ENCODE data around the gene PLPP4. TPM values are rescaled to one million over a fixed set of nuclear protein-coding genes. Genes with fewer than 3 reads are reported as not detected.
A peak's percentile ranks its signal among the peaks of the same experiment; 100 is the strongest.

PLPP4 gene
- total and polyA plus RNA-seq, 2 experiments from 2014 or later, result 30.0 to 34.4 TPM

GRCh38 chr10:120586471-120586872, 129.4 kb downstream of the PLPP4 start:
- 50 to 56% methylated on average over 3 of the region's 3 CpGs for WGBS, 2 experiments (ENCODE audit: low coverage in 1 of 2, low lambda C conversion rate in 2 of 2, missing lambda C conversion rate in 2 of 2)
- Histone ChIP-seq H3K9me2 (ENCODE audit: insufficient read depth) (no peaks in the 10 kb centered on the region), H2AFZ (no peak overlapping the region), H3K4me3 (no peak overlapping the region), H3K27ac (no peak overlapping the region), H3K36me3 (ENCODE audit: low read depth) (no peaks in the 10 kb centered on the region), H3K79me2 (ENCODE audit: insufficient read depth) (no peaks in the 10 kb centered on the region), H3K9ac (no peak overlapping the region), H3K27me3 (replicated peaks; ENCODE audit: insufficient read depth) (no peaks in the 10 kb centered on the region), H3F3A (ENCODE audit: insufficient read depth) (no peaks in the 10 kb centered on the region), H4K20me1 (ENCODE audit: insufficient read depth) (no peaks in the 10 kb centered on the region), H3K4me1 (ENCODE audit: insufficient read depth) (0 out of 2 replicates have a peak, but pooled peaks cover 6% of the 10 kb centered on the region), H3K9me3 (ENCODE audit: low read depth) (no peaks in the 10 kb centered on the region), H3K4me2 (ENCODE audit: unreplicated experiment) (no peak overlapping the region)
- in situ Hi-C loops (cut with MboI), result no loop called here
- DNase-seq, result peak; percentile 72
- TF ChIP-seq EZH2phosphoT487 (IDR thresholded peaks at IDR 0.05; ENCODE audit: insufficient read depth, low read depth) (no peak), EZH2 (IDR thresholded peaks at IDR 0.05; ENCODE audit: insufficient read depth, poor library complexity, severe bottlenecking) (no peak)

- no peaks in the 10 kb centered on the region for H3K36me3 ChIP-seq (ENCODE audit: low read depth)
- no peaks in the 10 kb centered on the region for H3K79me2 ChIP-seq (ENCODE audit: insufficient read depth)
- H3K4me2 ChIP-seq (ENCODE audit: unreplicated experiment), result no peak overlapping the region
- no peaks in the 10 kb centered on the region for H3K27me3 ChIP-seq (replicated peaks; ENCODE audit: insufficient read depth)
- H3K9ac ChIP-seq, result no peak overlapping the region
- H2AFZ ChIP-seq, result no peak overlapping the region
- H4K20me1 ChIP-seq (ENCODE audit: insufficient read depth), result no peaks in the 10 kb centered on the region
- H3K4me3 ChIP-seq, result no peak overlapping the region
- no peaks in the 10 kb centered on the region for H3K9me3 ChIP-seq (ENCODE audit: low read depth)
- TF ChIP-seq EZH2phosphoT487 (IDR thresholded peaks at IDR 0.05; ENCODE audit: insufficient read depth, low read depth), result no peak
- no peak for TF ChIP-seq EZH2 (IDR thresholded peaks at IDR 0.05; ENCODE audit: insufficient read depth, poor library complexity, severe bottlenecking)
- WGBS, 2 experiments (ENCODE audit: low coverage in 1 of 2, low lambda C conversion rate in 2 of 2, missing lambda C conversion rate in 2 of 2), result 95 to 98% methylated on average over 5 of the region's 5 CpGs
- H3K9me2 ChIP-seq (ENCODE audit: insufficient read depth), result no peaks in the 10 kb centered on the region
- no peak overlapping the region for H3K27ac ChIP-seq
- no peaks in the 10 kb centered on the region for H3F3A ChIP-seq (ENCODE audit: insufficient read depth)
- in situ Hi-C loops (cut with MboI), result no loop called here
- H3K4me1 ChIP-seq (ENCODE audit: insufficient read depth), result 0 out of 2 replicates have a peak, but pooled peaks cover 6% of the 10 kb centered on the region
- DNase-seq, result no peak
These were observed 130.0 kb downstream of the PLPP4 start for GRCh38 chr10:120587061-120587460.

- Histone ChIP-seq H3K4me1 (ENCODE audit: insufficient read depth) (0 out of 2 replicates have a peak, but pooled peaks cover 6% of the 10 kb centered on the region), H3K36me3 (ENCODE audit: low read depth) (0 out of 2 replicates have a peak, but pooled peaks cover 6% of the 10 kb centered on the region), H3K9ac (no peak overlapping the region), H3K4me2 (ENCODE audit: unreplicated experiment) (no peak overlapping the region), H3K27ac (no peak overlapping the region), H2AFZ (no peak overlapping the region), H3K27me3 (replicated peaks; ENCODE audit: insufficient read depth) (no peaks in the 10 kb centered on the region), H3K79me2 (ENCODE audit: insufficient read depth) (no peaks in the 10 kb centered on the region), H3K9me2 (ENCODE audit: insufficient read depth) (no peaks in the 10 kb centered on the region), H4K20me1 (ENCODE audit: insufficient read depth) (no peaks in the 10 kb centered on the region), H3K4me3 (no peak overlapping the region), H3K9me3 (ENCODE audit: low read depth) (no peaks in the 10 kb centered on the region), H3F3A (ENCODE audit: insufficient read depth) (no peaks in the 10 kb centered on the region)
- TF ChIP-seq EZH2phosphoT487 (IDR thresholded peaks at IDR 0.05; ENCODE audit: insufficient read depth, low read depth), result no peak
- TF ChIP-seq EZH2 (IDR thresholded peaks at IDR 0.05; ENCODE audit: insufficient read depth, poor library complexity, severe bottlenecking), result no peak
- WGBS, 2 experiments (ENCODE audit: low coverage in 1 of 2, low lambda C conversion rate in 2 of 2, missing lambda C conversion rate in 2 of 2), result 88 to 93% methylated on average over 2 of the region's 2 CpGs
- peak; percentile 17 for DNase-seq
- in situ Hi-C loops (cut with MboI), result no loop called here
These were observed 131.3 kb downstream of the PLPP4 start for GRCh38 chr10:120588311-120588710.

GRCh38 chr10:120593693-120594092, 136.7 kb downstream of the PLPP4 start:
- WGBS, 2 experiments (ENCODE audit: low coverage in 1 of 2, low lambda C conversion rate in 2 of 2, missing lambda C conversion rate in 2 of 2), result 91 to 96% methylated on average over 2 of the region's 2 CpGs
- in situ Hi-C loops (cut with MboI), result no loop called here
- no peaks in the 10 kb centered on the region for H3K27me3 ChIP-seq (replicated peaks; ENCODE audit: insufficient read depth)
- H3K4me2 ChIP-seq (ENCODE audit: unreplicated experiment), result no peak overlapping the region
- H3K9ac ChIP-seq, result no peak overlapping the region
- H3F3A ChIP-seq (ENCODE audit: insufficient read depth), result no peaks in the 10 kb centered on the region
- H3K4me1 ChIP-seq (ENCODE audit: insufficient read depth), result no peaks in the 10 kb centered on the region
- H3K27ac ChIP-seq, result no peak overlapping the region
- H4K20me1 ChIP-seq (ENCODE audit: insufficient read depth), result no peaks in the 10 kb centered on the region
- no peaks in the 10 kb centered on the region for H3K79me2 ChIP-seq (ENCODE audit: insufficient read depth)
- no peak overlapping the region for H3K4me3 ChIP-seq
- H3K36me3 ChIP-seq (ENCODE audit: low read depth), result 0 out of 2 replicates have a peak, but pooled peaks cover 6% of the 10 kb centered on the region
- H3K9me3 ChIP-seq (ENCODE audit: low read depth), result no peaks in the 10 kb centered on the region
- no peak overlapping the region for H2AFZ ChIP-seq
- no peak for DNase-seq
- no peak for TF ChIP-seq EZH2 (IDR thresholded peaks at IDR 0.05; ENCODE audit: insufficient read depth, poor library complexity, severe bottlenecking)
- no peaks in the 10 kb centered on the region for H3K9me2 ChIP-seq (ENCODE audit: insufficient read depth)

GRCh38 chr10:120597902-120598301, 140.9 kb downstream of the PLPP4 start:
- Histone ChIP-seq H3K27ac (no peak overlapping the region), H3K9me3 (ENCODE audit: low read depth) (no peaks in the 10 kb centered on the region), H3F3A (ENCODE audit: insufficient read depth) (no peaks in the 10 kb centered on the region), H3K79me2 (ENCODE audit: insufficient read depth) (no peaks in the 10 kb centered on the region), H3K27me3 (replicated peaks; ENCODE audit: insufficient read depth) (no peaks in the 10 kb centered on the region), H3K4me1 (ENCODE audit: insufficient read depth) (no peaks in the 10 kb centered on the region), H3K4me2 (ENCODE audit: unreplicated experiment) (no peak overlapping the region), H3K9ac (no peak overlapping the region), H2AFZ (no peak overlapping the region), H3K4me3 (no peak overlapping the region), H3K9me2 (ENCODE audit: insufficient read depth) (no peaks in the 10 kb centered on the region), H4K20me1 (ENCODE audit: insufficient read depth) (no peaks in the 10 kb centered on the region), H3K36me3 (ENCODE audit: low read depth) (0 out of 2 replicates have a peak, but pooled peaks cover 2% of the 10 kb centered on the region)
- TF ChIP-seq EZH2 (IDR thresholded peaks at IDR 0.05; ENCODE audit: insufficient read depth, poor library complexity, severe bottlenecking), result no peak
- no peak for TF ChIP-seq EZH2phosphoT487 (IDR thresholded peaks at IDR 0.05; ENCODE audit: insufficient read depth, low read depth)
- in situ Hi-C loops (cut with MboI), result no loop called here
- no peak for DNase-seq
- WGBS, 2 experiments (ENCODE audit: low coverage in 1 of 2, low lambda C conversion rate in 2 of 2, missing lambda C conversion rate in 2 of 2), result 74 to 77% methylated on average over 3 of the region's 3 CpGs

All from GM23248 (cell line).